ENCODE results near the gene F2RL1. TPM values are rescaled to one million over a fixed set of nuclear protein-coding genes. Genes with fewer than 3 reads are reported as not detected.
A peak's percentile ranks its signal among the peaks of the same experiment; 100 is the strongest.
"Not testable (repeated sequence)": the region's sequence is repeated elsewhere in the genome, so short reads cannot be mapped to it uniquely, and the experiment has no call there.

F2RL1 gene
- total and polyA plus RNA-seq, 2 donors (not counting 1 experiment from before 2014, with no cell fraction given) = 0.04 to 0.64 TPM

GRCh38 chr5:76854644-76855043 is 35.8 kb downstream of the F2RL1 start:
- no peak overlapping the region for H3K9ac ChIP-seq (ENCODE audit: low read length)
- ChIA-PET CTCF (no interaction called here), POLR2A (no interaction called here)
- DNase-seq (no peak), ATAC-seq (ENCODE audit: low read depth) (no peak)
- H3K27me3 ChIP-seq (replicated peaks in 1 of 4; ENCODE audit: control extremely low read depth in 1 of 4, control insufficient read depth in 3 of 4, insufficient read depth in 4 of 4, low read length in 3 of 4) = no peaks in the 10 kb centered on the region
- intact Hi-C loops (cut with micrococcal nuclease) = no loop called here
- no peak for TF ChIP-seq CTCF (IDR thresholded peaks at IDR 0.05)
- no peak for TF ChIP-seq EZH2 (IDR thresholded peaks at IDR 0.05; ENCODE audit: borderline replicate concordance, insufficient read depth, low read depth, low read length, poor library complexity, severe bottlenecking)
- H4K20me1 ChIP-seq (ENCODE audit: control insufficient read depth, insufficient read depth, low read length, poor library complexity, severe bottlenecking) = no peaks in the 10 kb centered on the region
- peaks cover 36 to 47% of the 10 kb centered on the region in 2 donors for H3K4me1 ChIP-seq (ENCODE audit: control insufficient read depth in 2 of 2, insufficient read depth in 2 of 2, low read length in 2 of 2)
- H3K9me3 Mint-ChIP-seq (ENCODE audit: insufficient read depth) = peaks cover 2% of the 10 kb centered on the region
- H2AFZ ChIP-seq (ENCODE audit: insufficient read depth, low read depth, low read length, poor library complexity, severe bottlenecking) = no peak overlapping the region
- H3K27ac ChIP-seq (ENCODE audit: low read length in 2 of 2) = no peak overlapping the region
- no peak overlapping the region for H3K4me3 Mint-ChIP-seq
- H3K27me3 Mint-ChIP-seq = no peaks in the 10 kb centered on the region
- no peak overlapping the region for H3K4me3 ChIP-seq (ENCODE audit: control extremely low read depth in 1 of 5, extremely low read depth in 1 of 5, insufficient read depth in 1 of 5, low read depth in 2 of 5, low read length in 4 of 5)
- no peak overlapping the region for H3K27ac Mint-ChIP-seq
- no peaks in the 10 kb centered on the region for H3K79me2 ChIP-seq (ENCODE audit: control insufficient read depth, insufficient read depth, low read length)
- peaks cover 0 to 9% (median 0%) of the 10 kb centered on the region in 3 donors for H3K9me3 ChIP-seq (ENCODE audit: control extremely low read depth in 1 of 3, control insufficient read depth in 2 of 3, insufficient read depth in 1 of 3, low read length in 2 of 3)
- H3K4me2 ChIP-seq (replicated peaks; ENCODE audit: low read depth, low read length, poor library complexity, severe bottlenecking) = no peak overlapping the region
- H3K4me1 Mint-ChIP-seq = peaks cover 44% of the 10 kb centered on the region
- no peaks in the 10 kb centered on the region for H3K36me3 ChIP-seq (replicated peaks in 1 of 2; ENCODE audit: control extremely low read depth in 1 of 2, control insufficient read depth in 1 of 2, extremely low read depth in 1 of 2, insufficient read depth in 2 of 2, low read length in 1 of 2)

GRCh38 chr5:76855501-76855900 is 36.7 kb downstream of the F2RL1 start:
- intact Hi-C loops (cut with micrococcal nuclease); H3K27me3 Mint-ChIP-seq; H3K9me3 ChIP-seq (ENCODE audit: control extremely low read depth in 1 of 3, control insufficient read depth in 2 of 3, insufficient read depth in 1 of 3, low read length in 2 of 3); H3K27me3 ChIP-seq (replicated peaks in 1 of 4; ENCODE audit: control extremely low read depth in 1 of 4, control insufficient read depth in 3 of 4, insufficient read depth in 4 of 4, low read length in 3 of 4); ATAC-seq (ENCODE audit: low read depth); H3K4me2 ChIP-seq (replicated peaks; ENCODE audit: low read depth, low read length, poor library complexity, severe bottlenecking); H3K9ac ChIP-seq (ENCODE audit: low read length); H3K36me3 ChIP-seq (replicated peaks in 1 of 2; ENCODE audit: control extremely low read depth in 1 of 2, control insufficient read depth in 1 of 2, extremely low read depth in 1 of 2, insufficient read depth in 2 of 2, low read length in 1 of 2); DNase-seq; H3K79me2 ChIP-seq (ENCODE audit: control insufficient read depth, insufficient read depth, low read length); H3K9me3 Mint-ChIP-seq (ENCODE audit: insufficient read depth); H3K4me3 ChIP-seq (ENCODE audit: control extremely low read depth in 1 of 5, extremely low read depth in 1 of 5, insufficient read depth in 1 of 5, low read depth in 2 of 5, low read length in 4 of 5); H4K20me1 ChIP-seq (ENCODE audit: control insufficient read depth, insufficient read depth, low read length, poor library complexity, severe bottlenecking): not testable (repeated sequence)
- Mint-ChIP-seq H3K4me3 (peak overlapping the region; percentile 23), H3K27ac (peak overlapping the region; percentile 63), H3K4me1 (peaks cover 37% of the 10 kb centered on the region)
- ChIA-PET CTCF (interaction anchor here (1.3 kb wide), 1 partner anchor 15 kb away, joined by 5 read pairs; no protein-coding TSS in a partner anchor), POLR2A (interaction anchor here (0.8 kb wide), 1 partner anchor 230 kb away, joined by 3 read pairs; no protein-coding TSS in a partner anchor)
- H3K27ac ChIP-seq (ENCODE audit: low read length in 2 of 2) = peak overlapping the region in 1 of 2 donors; percentile 32
- peak overlapping the region; percentile 70 for H2AFZ ChIP-seq (ENCODE audit: insufficient read depth, low read depth, low read length, poor library complexity, severe bottlenecking)
- peaks cover 32 to 39% of the 10 kb centered on the region in 2 donors for H3K4me1 ChIP-seq (ENCODE audit: control insufficient read depth in 2 of 2, insufficient read depth in 2 of 2, low read length in 2 of 2)
